Measurements from ENCODE around the gene MZT2B.
"Not testable (repeated sequence)": the region's sequence is repeated elsewhere in the genome, so short reads cannot be mapped to it uniquely, and the experiment has no call there.

MZT2B gene

GRCh38 chr2:130220505-130220904 is 38.4 kb downstream of the MZT2B start:
- not testable (repeated sequence) for DNase-seq

- DNase-seq: not testable (repeated sequence)
Observed at GRCh38 chr2:130222523-130222922, 40.5 kb downstream of the MZT2B start.

GRCh38 chr2:130228005-130228404 is 45.9 kb downstream of the MZT2B start:
- not testable (repeated sequence) for DNase-seq

GRCh38 chr2:130228467-130229160 is 46.6 kb downstream of the MZT2B start:
- DNase-seq: not testable (repeated sequence)

GRCh38 chr2:130229161-130229510 is 47.1 kb downstream of the MZT2B start:
- DNase-seq: peak in 2 of 3 donors; percentile 20 to 23

- DNase-seq: not testable (repeated sequence)
Observed at GRCh38 chr2:130230376-130230775, 48.3 kb downstream of the MZT2B start.

GRCh38 chr2:130230907-130231306 is 48.8 kb downstream of the MZT2B start:
- not testable (repeated sequence) for DNase-seq

- no peak for DNase-seq
Observed at GRCh38 chr2:130231656-130232055, 49.6 kb downstream of the MZT2B start.

- DNase-seq: not testable (repeated sequence)
Observed at GRCh38 chr2:130233066-130233465, 51.0 kb downstream of the MZT2B start.

- not testable (repeated sequence) for DNase-seq
Observed at GRCh38 chr2:130239581-130239980, 57.5 kb downstream of the MZT2B start.

Measured in suppressor macrophage treated with lipopolysaccharide for 1 hour (primary cell).